ENCODE results near the gene NR6A1. TPM values are rescaled to one million over a fixed set of nuclear protein-coding genes. Genes with fewer than 3 reads are reported as not detected.

The NR6A1 gene
- total RNA-seq, 1 experiment from 2014 or later = 99.3 TPM

DNA sequence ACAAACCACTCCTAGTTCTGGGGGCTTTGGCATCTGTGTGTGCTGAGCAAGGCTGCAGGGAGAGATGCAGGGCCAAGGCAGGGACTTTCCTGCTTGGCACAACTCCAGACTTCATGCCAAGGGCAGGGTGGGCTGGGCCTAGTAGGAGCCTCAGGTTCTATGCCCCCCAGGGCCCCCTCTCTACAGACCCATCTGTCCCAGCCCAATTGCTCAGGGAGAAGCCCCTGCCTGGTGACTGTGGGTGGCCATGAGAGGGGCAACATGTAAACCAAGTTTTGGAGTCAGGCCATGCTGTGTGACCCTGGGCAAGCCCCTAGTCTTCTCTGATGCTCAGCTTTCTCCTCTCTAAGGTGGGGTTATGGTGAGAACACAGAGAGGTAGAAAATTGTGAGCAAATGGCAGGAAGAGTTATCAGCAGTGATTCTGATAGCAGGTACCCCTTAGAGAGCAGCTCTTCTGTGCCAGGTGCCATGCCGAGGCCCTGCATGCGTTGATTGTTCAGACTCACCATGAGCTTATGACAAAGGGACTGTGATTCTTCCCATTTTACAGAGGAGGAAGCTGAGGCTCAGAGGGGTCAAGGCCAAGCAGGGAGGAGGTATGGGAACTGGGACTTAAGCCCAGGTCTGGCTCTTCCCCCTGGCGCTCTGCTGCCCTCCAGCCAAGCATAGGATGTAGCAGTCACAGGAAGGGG is 11.0 kb upstream of the NR6A1 start:
- WGBS (ENCODE audit: extremely low coverage, insufficient read length, low lambda C conversion rate) = no CpG with 5 or more reads among the region's 3 CpGs
- peaks cover 5% of the 10 kb centered on the region; the same call in 1 of the 2 replicates for H3K4me1 ChIP-seq (ENCODE audit: insufficient read depth, low read length)
- no peaks in the 10 kb centered on the region for H4K20me1 ChIP-seq (ENCODE audit: control insufficient read depth, insufficient read depth, insufficient read length)
- H3K4me1 Mint-ChIP-seq = peaks cover 15 to 29% of the 10 kb centered on the region in 2 experiments
- peaks cover 6% of the 10 kb centered on the region for H3K23me2 ChIP-seq (ENCODE audit: insufficient read length, low read depth, low read length, poor library complexity, severe bottlenecking)
- H2BK5ac ChIP-seq (ENCODE audit: insufficient read length, low read length) = no peak overlapping the region
- H3K14ac ChIP-seq (ENCODE audit: insufficient read depth, low read length) = no peak overlapping the region
- no peaks in the 10 kb centered on the region for H3K79me1 ChIP-seq (ENCODE audit: insufficient read depth, low read depth, low read length, poor library complexity, severe bottlenecking)
- H3K9ac ChIP-seq (ENCODE audit: extremely low read depth, insufficient read length, low read length) = no peak overlapping the region
- H2BK12ac ChIP-seq (ENCODE audit: insufficient read length, low read depth, low read length) = no peak overlapping the region
- no peak overlapping the region for H2BK20ac ChIP-seq (ENCODE audit: low read depth, low read length, poor library complexity, severe bottlenecking)
- no peak overlapping the region for H4K5ac ChIP-seq (ENCODE audit: insufficient read length, low read depth, low read length)
- H3K9me3 Mint-ChIP-seq = peaks cover 0 to 2% of the 10 kb centered on the region in 2 experiments; a peak in 1 of 5 replicates
- TF ChIP-seq, protein P1, sequence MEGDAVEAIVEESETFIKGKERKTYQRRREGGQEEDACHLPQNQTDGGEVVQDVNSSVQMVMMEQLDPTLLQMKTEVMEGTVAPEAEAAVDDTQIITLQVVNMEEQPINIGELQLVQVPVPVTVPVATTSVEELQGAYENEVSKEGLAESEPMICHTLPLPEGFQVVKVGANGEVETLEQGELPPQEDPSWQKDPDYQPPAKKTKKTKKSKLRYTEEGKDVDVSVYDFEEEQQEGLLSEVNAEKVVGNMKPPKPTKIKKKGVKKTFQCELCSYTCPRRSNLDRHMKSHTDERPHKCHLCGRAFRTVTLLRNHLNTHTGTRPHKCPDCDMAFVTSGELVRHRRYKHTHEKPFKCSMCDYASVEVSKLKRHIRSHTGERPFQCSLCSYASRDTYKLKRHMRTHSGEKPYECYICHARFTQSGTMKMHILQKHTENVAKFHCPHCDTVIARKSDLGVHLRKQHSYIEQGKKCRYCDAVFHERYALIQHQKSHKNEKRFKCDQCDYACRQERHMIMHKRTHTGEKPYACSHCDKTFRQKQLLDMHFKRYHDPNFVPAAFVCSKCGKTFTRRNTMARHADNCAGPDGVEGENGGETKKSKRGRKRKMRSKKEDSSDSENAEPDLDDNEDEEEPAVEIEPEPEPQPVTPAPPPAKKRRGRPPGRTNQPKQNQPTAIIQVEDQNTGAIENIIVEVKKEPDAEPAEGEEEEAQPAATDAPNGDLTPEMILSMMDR (conservative IDR thresholded peaks at IDR 0.05) = no peak
- H3K23ac ChIP-seq (ENCODE audit: insufficient read length, low read depth, low read length) = no peak overlapping the region
- H3K79me2 ChIP-seq (ENCODE audit: insufficient read depth, low read length) = no peaks in the 10 kb centered on the region
- no peak for DNase-seq
- H3K27me3 ChIP-seq (ENCODE audit: insufficient read depth, low read length) = no peaks in the 10 kb centered on the region
- no peak overlapping the region for H2BK15ac ChIP-seq (ENCODE audit: low read depth, low read length)
- no peak overlapping the region for H2AK5ac ChIP-seq (ENCODE audit: insufficient read length, low read length)
- H3K27me3 Mint-ChIP-seq (ENCODE audit: low read depth) = peaks cover 13% of the 10 kb centered on the region
- H3K4ac ChIP-seq (ENCODE audit: low read depth, low read length) = no peak overlapping the region
- H3K4me3 Mint-ChIP-seq = no peak overlapping the region
- H3T11ph ChIP-seq (ENCODE audit: low read length) = no peak overlapping the region
- no peak overlapping the region for H4K8ac ChIP-seq (replicated peaks; ENCODE audit: insufficient read length, low read depth, low read length)
- no peak overlapping the region for H2AFZ ChIP-seq (ENCODE audit: low read length)
- H3K4me2 ChIP-seq (ENCODE audit: insufficient read depth, insufficient read length, low read length) = no peak overlapping the region
- H3K27ac ChIP-seq (ENCODE audit: insufficient read length, low read depth, low read length) = no peak overlapping the region
- H3K27ac Mint-ChIP-seq = peak overlapping the region in 1 of 3 experiments; percentile 85; a peak in 1 of 7 replicates
- H3K18ac ChIP-seq (ENCODE audit: insufficient read length, low read depth, low read length) = no peak overlapping the region
- H3K9me3 ChIP-seq (ENCODE audit: control insufficient read depth, low read depth, low read length) = no peaks in the 10 kb centered on the region
- H2BK120ac ChIP-seq (ENCODE audit: low read depth, low read length, poor library complexity, severe bottlenecking) = no peak overlapping the region
- H3K56ac ChIP-seq (ENCODE audit: insufficient read length, low read depth, low read length) = no peak overlapping the region
- H4K91ac ChIP-seq (ENCODE audit: insufficient read length, low read depth, low read length) = no peak overlapping the region
- H3K36me3 Mint-ChIP-seq (ENCODE audit: insufficient read depth in 1 of 3, low read depth in 3 of 3) = no peaks in the 10 kb centered on the region

All from H9 (cell line).